ENCODE results near the gene AGFG2.

The AGFG2 gene

DNA sequence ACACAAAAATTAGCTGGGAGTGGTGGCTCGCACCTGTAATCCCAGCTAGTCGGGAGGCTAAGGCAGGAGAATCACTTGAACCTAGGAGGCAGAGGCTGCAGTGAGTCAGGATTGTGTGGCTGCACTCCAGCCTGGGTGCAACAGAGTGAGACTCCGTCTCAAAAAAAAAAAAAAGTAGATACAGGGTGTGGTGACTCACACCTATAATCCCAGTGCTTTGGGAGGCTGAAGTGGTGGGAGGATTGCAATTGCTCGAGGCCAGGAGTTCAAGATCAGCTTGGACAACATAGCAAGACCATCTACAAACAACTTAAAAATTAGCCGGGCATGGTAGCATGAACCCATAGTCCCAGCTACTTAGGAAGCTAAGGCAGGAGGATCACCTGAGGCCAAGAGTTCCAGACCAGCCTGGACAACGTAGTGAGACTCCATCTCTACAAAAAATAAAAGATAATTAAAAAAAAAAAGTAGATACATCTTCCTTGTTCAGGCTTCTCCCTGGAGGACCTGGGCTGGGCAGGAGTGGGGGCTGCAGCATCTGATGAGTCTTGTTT is 75.4 kb downstream of the AGFG2 start:
- H3K4me3 ChIP-seq (ENCODE audit: low read depth, low read length): no peak overlapping the region
- no peak for TF ChIP-seq CTCF (IDR thresholded peaks at IDR 0.05; ENCODE audit: low read depth, low read length, missing control alignments)
- no peak for DNase-seq
- no peak overlapping the region for H3K27ac ChIP-seq
- no peaks in the 10 kb centered on the region for H3K36me3 ChIP-seq (replicated peaks)
- no peaks in the 10 kb centered on the region for H3K27me3 ChIP-seq (replicated peaks)
- in situ Hi-C loops (cut with HindIII; ENCODE audit: low pct_ligation_motif_present, low sequenced_read_pairs): no loop called here

All from brain microvascular endothelial cell (primary cell).